ENCODE results near the gene ST6GAL1.
"Not testable (repeated sequence)": the region's sequence is repeated elsewhere in the genome, so short reads cannot be mapped to it uniquely, and the experiment has no call there.

ST6GAL1 gene

GRCh38 chr3:186973702-186974101, 43.4 kb downstream of the ST6GAL1 start:
- no peak for DNase-seq

GRCh38 chr3:186974824-186975313, 44.5 kb downstream of the ST6GAL1 start:
- no peak for DNase-seq

- DNase-seq = no peak
Observed at GRCh38 chr3:186975726-186976125, 45.4 kb downstream of the ST6GAL1 start.

GRCh38 chr3:186976837-186977750, 46.8 kb downstream of the ST6GAL1 start:
- no peak for DNase-seq

- no peak for DNase-seq
Observed at GRCh38 chr3:186978712-186979111, 48.4 kb downstream of the ST6GAL1 start.

- no peak for DNase-seq
Observed at GRCh38 chr3:186979852-186980251, 49.5 kb downstream of the ST6GAL1 start.

GRCh38 chr3:186980989-186981388, 50.7 kb downstream of the ST6GAL1 start:
- no peak for DNase-seq

GRCh38 chr3:186983659-186984058, 53.3 kb downstream of the ST6GAL1 start:
- DNase-seq = no peak

GRCh38 chr3:186984064-186984463, 53.7 kb downstream of the ST6GAL1 start:
- DNase-seq = no peak

GRCh38 chr3:186985661-186986364, 55.5 kb downstream of the ST6GAL1 start:
- DNase-seq = no peak

- no peak for DNase-seq
Observed at GRCh38 chr3:186986406-186986805, 56.1 kb downstream of the ST6GAL1 start.

- no peak for DNase-seq
Observed at GRCh38 chr3:186986816-186987215, 56.5 kb downstream of the ST6GAL1 start.

- DNase-seq = no peak
Observed at GRCh38 chr3:186988806-186989205, 58.5 kb downstream of the ST6GAL1 start.

- no peak for DNase-seq
Observed at GRCh38 chr3:186989429-186989828, 59.1 kb downstream of the ST6GAL1 start.

- no peak for DNase-seq
Observed at GRCh38 chr3:186990277-186990676, 60.0 kb downstream of the ST6GAL1 start.

GRCh38 chr3:186990878-186991308, 60.6 kb downstream of the ST6GAL1 start:
- no peak for DNase-seq

- no peak for DNase-seq
Observed at GRCh38 chr3:186991470-186991869, 61.1 kb downstream of the ST6GAL1 start.

- not testable (repeated sequence) for DNase-seq
Observed at GRCh38 chr3:186992096-186992495, 61.8 kb downstream of the ST6GAL1 start.

- DNase-seq = no peak
Observed at GRCh38 chr3:186993210-186993782, 63.0 kb downstream of the ST6GAL1 start.

GRCh38 chr3:186994000-186994955, 64.0 kb downstream of the ST6GAL1 start:
- no peak for DNase-seq

GRCh38 chr3:186996356-186996755, 66.0 kb downstream of the ST6GAL1 start:
- DNase-seq = no peak

GRCh38 chr3:186997061-186997460, 66.7 kb downstream of the ST6GAL1 start:
- DNase-seq = no peak

Data from NCI-H748 treated with DMSO at 0.1 percent for 48 hours (cell line).